GM12891 (cell line): ENCODE measurements around the gene ATAD2B.

Source experiments
- POLR2A ChIP-seq: IDR thresholded peaks from 2 replicates; pipeline ENCODE4 v1.6.1; 2011; ENCODE audit warnings: low read depth, low read length, control low read depth
- POLR2AphosphoS5 ChIP-seq: IDR thresholded peaks from 2 replicates; pipeline ENCODE4 v1.6.1; 2011; ENCODE audit warnings: low read depth, low read length, control low read depth
- POU2F2 ChIP-seq: IDR thresholded peaks from 2 replicates; pipeline ENCODE4 v1.6.1; 2011; ENCODE audit warnings: low read depth, mild to moderate bottlenecking, control low read depth, low read length, moderate library complexity
- SPI1 ChIP-seq: IDR thresholded peaks from 2 replicates; pipeline ENCODE4 v1.6.1; 2011; ENCODE audit warnings: low read depth, low read length, control low read depth
- TAF1 ChIP-seq: IDR thresholded peaks from 2 replicates; pipeline ENCODE4 v1.6.1; 2011; ENCODE audit warnings: low read depth, low read length, control low read depth

GRCh38 chr2:23751747-23752265 is 175.1 kb downstream of the ATAD2B start:
- no peak for TF ChIP-seq POLR2A
- no peak for TF ChIP-seq TAF1
- no peak for TF ChIP-seq POLR2AphosphoS5
- TF ChIP-seq SPI1 = no peak
- no peak for TF ChIP-seq POU2F2
